Ishikawa (cell line): ENCODE data around the gene SLC1A4.

Experiments
- FOXM1 ChIP-seq: IDR thresholded peaks from 2 replicates; pipeline ENCODE4 v1.6.1; 2012; ENCODE audit warnings: low read depth, borderline replicate concordance
- RAD21 ChIP-seq: IDR thresholded peaks from 2 replicates; pipeline ENCODE4 v1.6.1; 2012; ENCODE audit warnings: low read depth

DNA sequence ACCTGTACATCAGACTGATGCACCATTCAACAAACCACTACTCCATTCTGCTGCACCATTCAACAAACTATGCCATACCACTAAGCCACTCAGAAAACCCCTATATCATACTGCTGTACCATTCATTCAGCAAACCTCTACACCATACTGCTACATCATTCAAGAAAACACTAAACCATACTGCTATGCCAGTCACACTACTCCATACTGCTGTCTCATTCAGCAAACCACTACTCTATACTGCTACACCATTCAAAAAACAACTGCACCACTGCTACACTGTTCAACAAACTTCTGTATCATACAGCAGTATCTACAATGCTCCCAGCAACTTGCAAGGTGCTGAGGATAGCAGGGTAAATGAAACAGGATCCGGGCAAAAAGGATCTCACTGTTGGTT lies 12.9 kb upstream of the SLC1A4 start:
- no peak for TF ChIP-seq RAD21
- TF ChIP-seq FOXM1, result no peak
